ENCODE measurements around the gene DEFB114.
"Not testable (repeated sequence)": the region's sequence is repeated elsewhere in the genome, so short reads cannot be mapped to it uniquely, and the experiment has no call there.

The DEFB114 gene

GRCh38 chr6:49966334-49966733, 2.4 kb upstream of the DEFB114 start:
- no peaks in the 10 kb centered on the region for H3K9me3 ChIP-seq (ENCODE audit: low read length)
- no peaks in the 10 kb centered on the region for H3K27me3 ChIP-seq (ENCODE audit: insufficient read depth, low read length)
- H3K4me3 ChIP-seq (ENCODE audit: low read length): no peak overlapping the region
- H2AFZ ChIP-seq (ENCODE audit: low read depth, low read length): no peak overlapping the region
- H3K4me1 ChIP-seq (ENCODE audit: insufficient read depth, low read length): no peaks in the 10 kb centered on the region
- no peaks in the 10 kb centered on the region for H3K36me3 ChIP-seq (ENCODE audit: insufficient read depth, low read length)

DNA sequence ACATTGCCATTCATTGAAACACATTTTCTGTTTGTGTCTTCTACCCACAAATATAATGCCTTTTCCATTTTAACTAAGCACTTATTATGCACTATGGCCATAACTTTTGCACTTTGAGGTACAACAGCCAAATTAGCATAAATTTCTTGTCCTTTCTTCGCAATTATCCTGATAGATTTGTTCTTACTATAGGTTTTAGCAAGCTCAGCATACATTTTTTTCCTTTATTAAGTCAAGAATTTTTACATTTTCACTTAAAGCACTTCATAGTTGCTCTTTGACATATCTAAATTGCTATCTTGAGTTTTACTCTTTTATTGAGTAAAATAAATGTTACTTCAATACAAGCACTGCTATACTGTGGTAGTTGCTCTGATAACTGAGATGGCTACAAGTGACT, 5.8 kb downstream of the DEFB114 start:
- H3K4me3 ChIP-seq (ENCODE audit: low read length): no peak overlapping the region
- H3K36me3 ChIP-seq (ENCODE audit: insufficient read depth, low read length): no peaks in the 10 kb centered on the region
- H3K27me3 ChIP-seq (ENCODE audit: insufficient read depth, low read length): no peaks in the 10 kb centered on the region
- H3K4me1 ChIP-seq (ENCODE audit: insufficient read depth, low read length): no peaks in the 10 kb centered on the region
- H3K9me3 ChIP-seq (ENCODE audit: low read length): no peaks in the 10 kb centered on the region
- H2AFZ ChIP-seq (ENCODE audit: low read depth, low read length): no peak overlapping the region

GRCh38 chr6:49955847-49956246, 8.1 kb downstream of the DEFB114 start:
- no peak overlapping the region for H3K4me3 ChIP-seq (ENCODE audit: low read length)
- H3K36me3 ChIP-seq (ENCODE audit: insufficient read depth, low read length): no peaks in the 10 kb centered on the region
- H3K9me3 ChIP-seq (ENCODE audit: low read length): no peaks in the 10 kb centered on the region
- H3K4me1 ChIP-seq (ENCODE audit: insufficient read depth, low read length): no peaks in the 10 kb centered on the region
- no peak overlapping the region for H2AFZ ChIP-seq (ENCODE audit: low read depth, low read length)
- H3K27me3 ChIP-seq (ENCODE audit: insufficient read depth, low read length): no peaks in the 10 kb centered on the region

DNA sequence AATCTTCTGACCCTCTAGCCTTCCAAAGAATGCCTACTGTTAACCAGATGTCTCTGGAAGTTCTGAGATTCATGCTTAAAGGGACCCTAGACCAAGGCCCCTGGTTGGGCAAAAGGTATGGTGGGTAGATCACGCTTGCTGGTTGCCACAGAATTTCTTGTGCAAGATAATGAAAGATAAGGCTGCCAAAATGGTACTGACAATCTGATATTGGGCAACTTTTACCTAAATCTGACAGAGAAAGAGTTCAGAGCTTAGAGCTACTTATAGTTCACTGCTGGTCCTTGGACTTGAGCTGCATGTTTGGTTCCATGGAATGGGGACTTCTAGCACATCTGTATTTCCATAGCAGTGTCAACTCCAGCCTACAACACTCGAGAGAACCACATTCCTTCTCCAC, 12.0 kb downstream of the DEFB114 start:
- no peaks in the 10 kb centered on the region for H3K9me3 ChIP-seq (ENCODE audit: low read length)
- no peaks in the 10 kb centered on the region for H3K4me1 ChIP-seq (ENCODE audit: insufficient read depth, low read length)
- no peak overlapping the region for H3K4me3 ChIP-seq (ENCODE audit: low read length)
- no peaks in the 10 kb centered on the region for H3K27me3 ChIP-seq (ENCODE audit: insufficient read depth, low read length)
- H3K36me3 ChIP-seq (ENCODE audit: insufficient read depth, low read length): no peaks in the 10 kb centered on the region
- H2AFZ ChIP-seq (ENCODE audit: low read depth, low read length): no peak overlapping the region

DNA sequence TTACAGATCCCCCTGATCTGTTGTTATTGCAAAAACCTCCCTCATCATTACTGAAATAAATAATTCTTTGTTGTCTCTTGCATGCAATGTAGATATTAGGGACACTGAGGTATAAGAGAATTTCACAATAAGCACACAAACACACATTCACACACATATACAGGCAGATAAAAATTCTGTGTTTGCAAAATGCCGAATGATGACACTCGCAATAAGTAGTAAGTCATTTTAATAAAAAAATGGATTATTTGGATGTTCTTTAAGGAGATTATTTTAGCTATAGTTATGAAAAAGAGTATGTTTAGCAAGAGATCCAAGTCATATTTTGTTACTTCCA, 13.6 kb downstream of the DEFB114 start:
- no peaks in the 10 kb centered on the region for H3K36me3 ChIP-seq (ENCODE audit: insufficient read depth, low read length)
- H3K9me3 ChIP-seq (ENCODE audit: low read length): no peaks in the 10 kb centered on the region
- no peaks in the 10 kb centered on the region for H3K27me3 ChIP-seq (ENCODE audit: insufficient read depth, low read length)
- no peaks in the 10 kb centered on the region for H3K4me1 ChIP-seq (ENCODE audit: insufficient read depth, low read length)
- no peak overlapping the region for H3K4me3 ChIP-seq (ENCODE audit: low read length)
- H2AFZ ChIP-seq (ENCODE audit: low read depth, low read length): no peak overlapping the region

- Histone ChIP-seq H3K36me3 (ENCODE audit: insufficient read depth, low read length) (no peaks in the 10 kb centered on the region), H3K4me1 (ENCODE audit: insufficient read depth, low read length) (no peaks in the 10 kb centered on the region), H3K4me3 (ENCODE audit: low read length) (no peak overlapping the region), H3K27me3 (ENCODE audit: insufficient read depth, low read length) (no peaks in the 10 kb centered on the region), H2AFZ (ENCODE audit: low read depth, low read length) (no peak overlapping the region), H3K9me3 (ENCODE audit: low read length) (no peaks in the 10 kb centered on the region)
Measured at GRCh38 chr6:49949062-49949461, 14.9 kb downstream of the DEFB114 start.

- no peaks in the 10 kb centered on the region for H3K4me1 ChIP-seq (ENCODE audit: insufficient read depth, low read length)
- H2AFZ ChIP-seq (ENCODE audit: low read depth, low read length): no peak overlapping the region
- H3K9me3 ChIP-seq (ENCODE audit: low read length): no peaks in the 10 kb centered on the region
- H3K27me3 ChIP-seq (ENCODE audit: insufficient read depth, low read length): no peaks in the 10 kb centered on the region
- no peaks in the 10 kb centered on the region for H3K36me3 ChIP-seq (ENCODE audit: insufficient read depth, low read length)
- H3K4me3 ChIP-seq (ENCODE audit: low read length): no peak overlapping the region
Measured at GRCh38 chr6:49946835-49947234, 17.1 kb downstream of the DEFB114 start.

DNA sequence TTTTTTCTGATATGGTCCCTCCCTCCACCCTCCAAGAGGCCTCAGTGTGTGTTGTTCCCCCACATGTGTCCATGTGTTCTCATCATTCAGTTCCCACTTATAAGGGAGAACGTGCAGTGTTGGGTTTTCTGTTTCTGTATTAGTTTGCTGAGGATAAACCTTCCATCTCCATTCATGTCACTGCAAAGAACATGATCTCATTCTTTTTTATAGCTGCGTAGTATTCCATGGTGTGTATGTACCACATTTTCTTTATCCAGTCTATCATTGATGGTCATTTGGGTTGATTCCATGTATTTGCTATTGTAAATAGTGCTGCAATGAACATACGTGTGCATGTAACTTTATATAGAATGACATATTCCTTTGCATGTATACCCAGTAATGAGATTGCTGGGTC, 19.9 kb downstream of the DEFB114 start:
- not testable (repeated sequence) for H3K4me1 ChIP-seq (ENCODE audit: insufficient read depth, low read length); H2AFZ ChIP-seq (ENCODE audit: low read depth, low read length); H3K36me3 ChIP-seq (ENCODE audit: insufficient read depth, low read length); H3K9me3 ChIP-seq (ENCODE audit: low read length); H3K4me3 ChIP-seq (ENCODE audit: low read length); H3K27me3 ChIP-seq (ENCODE audit: insufficient read depth, low read length)

- H3K27me3 ChIP-seq (ENCODE audit: insufficient read depth, low read length): no peaks in the 10 kb centered on the region
- no peak overlapping the region for H3K4me3 ChIP-seq (ENCODE audit: low read length)
- no peaks in the 10 kb centered on the region for H3K36me3 ChIP-seq (ENCODE audit: insufficient read depth, low read length)
- no peaks in the 10 kb centered on the region for H3K4me1 ChIP-seq (ENCODE audit: insufficient read depth, low read length)
- no peak overlapping the region for H2AFZ ChIP-seq (ENCODE audit: low read depth, low read length)
- H3K9me3 ChIP-seq (ENCODE audit: low read length): no peaks in the 10 kb centered on the region
Measured at GRCh38 chr6:49939993-49940498, 23.9 kb downstream of the DEFB114 start.

DNA sequence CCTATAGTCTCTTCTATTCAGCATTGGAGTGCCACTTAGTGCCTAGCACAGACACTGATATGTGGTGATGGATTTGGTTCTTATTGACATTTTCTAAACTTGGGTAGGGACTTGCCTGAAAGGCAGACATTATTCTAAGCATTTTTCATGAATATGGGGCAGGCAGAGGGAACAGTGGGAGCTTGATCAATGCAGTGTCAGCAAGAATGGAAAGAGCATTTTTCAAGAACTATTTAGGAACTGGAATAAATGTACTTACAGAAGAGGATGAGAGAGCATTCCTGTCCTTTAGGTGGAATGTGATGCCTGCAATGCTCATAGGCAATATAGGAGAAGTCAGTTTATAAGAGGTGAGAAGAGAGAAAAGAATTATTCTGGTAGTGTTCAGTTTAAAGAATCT, 26.2 kb downstream of the DEFB114 start:
- H2AFZ ChIP-seq (ENCODE audit: low read depth, low read length): no peak overlapping the region
- H3K4me3 ChIP-seq (ENCODE audit: low read length): no peak overlapping the region
- H3K4me1 ChIP-seq (ENCODE audit: insufficient read depth, low read length): no peaks in the 10 kb centered on the region
- no peaks in the 10 kb centered on the region for H3K9me3 ChIP-seq (ENCODE audit: low read length)
- H3K36me3 ChIP-seq (ENCODE audit: insufficient read depth, low read length): no peaks in the 10 kb centered on the region
- H3K27me3 ChIP-seq (ENCODE audit: insufficient read depth, low read length): no peaks in the 10 kb centered on the region

- Histone ChIP-seq H2AFZ (ENCODE audit: low read depth, low read length) (no peak overlapping the region), H3K4me3 (ENCODE audit: low read length) (no peak overlapping the region), H3K4me1 (ENCODE audit: insufficient read depth, low read length) (no peaks in the 10 kb centered on the region), H3K36me3 (ENCODE audit: insufficient read depth, low read length) (no peaks in the 10 kb centered on the region), H3K9me3 (ENCODE audit: low read length) (no peaks in the 10 kb centered on the region), H3K27me3 (ENCODE audit: insufficient read depth, low read length) (no peaks in the 10 kb centered on the region)
Measured at GRCh38 chr6:49937017-49937416, 26.9 kb downstream of the DEFB114 start.

- Histone ChIP-seq H3K36me3 (ENCODE audit: insufficient read depth, low read length) (no peaks in the 10 kb centered on the region), H3K9me3 (ENCODE audit: low read length) (no peaks in the 10 kb centered on the region), H3K27me3 (ENCODE audit: insufficient read depth, low read length) (no peaks in the 10 kb centered on the region), H2AFZ (ENCODE audit: low read depth, low read length) (no peak overlapping the region), H3K4me1 (ENCODE audit: insufficient read depth, low read length) (no peaks in the 10 kb centered on the region), H3K4me3 (ENCODE audit: low read length) (no peak overlapping the region)
Measured at GRCh38 chr6:49935387-49935786, 28.6 kb downstream of the DEFB114 start.

DNA sequence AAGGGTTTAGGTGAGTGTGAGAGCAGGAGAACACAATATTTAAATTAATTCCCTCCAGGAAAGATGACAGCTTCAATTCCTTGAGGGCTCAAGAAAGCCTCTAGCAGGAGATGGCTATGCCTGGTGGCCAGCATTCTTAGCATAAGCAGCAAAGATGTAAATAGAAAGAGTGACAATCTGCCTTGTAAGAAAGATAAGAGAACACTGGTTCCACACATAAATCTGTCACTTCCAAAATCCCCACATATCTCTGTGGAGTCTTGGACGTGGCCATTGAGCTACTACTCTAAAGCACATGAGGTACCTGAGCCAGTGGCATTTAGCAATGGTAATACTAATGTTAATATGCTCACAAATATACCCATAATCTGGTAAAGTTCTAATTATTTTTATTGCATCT, 29.2 kb downstream of the DEFB114 start:
- Histone ChIP-seq H3K27me3 (ENCODE audit: insufficient read depth, low read length) (no peaks in the 10 kb centered on the region), H2AFZ (ENCODE audit: low read depth, low read length) (no peak overlapping the region)

DNA sequence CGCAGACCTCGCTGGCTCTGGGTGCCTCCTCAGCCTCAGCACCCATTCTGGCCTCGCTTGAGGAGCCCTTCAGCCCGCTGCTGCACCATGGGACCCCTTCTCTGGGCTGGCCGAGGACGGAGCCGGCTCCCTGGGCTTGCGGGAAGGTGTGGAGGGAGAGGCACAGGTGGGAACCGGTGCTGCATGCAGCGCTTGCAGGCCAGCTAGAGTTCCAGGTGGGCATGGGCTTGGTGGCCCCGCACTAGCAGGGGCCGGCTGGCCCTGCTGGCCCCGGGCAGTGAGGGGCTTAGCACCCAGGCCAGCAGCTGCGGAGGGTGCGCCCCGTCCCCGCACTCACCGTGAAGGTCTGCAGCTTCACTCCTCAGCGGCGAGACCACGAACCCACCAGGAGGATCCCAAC, 30.4 kb downstream of the DEFB114 start:
- Histone ChIP-seq H2AFZ (ENCODE audit: low read depth, low read length) (no peak overlapping the region), H3K9me3 (ENCODE audit: low read length) (no peaks in the 10 kb centered on the region), H3K4me3 (ENCODE audit: low read length) (no peak overlapping the region), H3K27me3 (ENCODE audit: insufficient read depth, low read length) (no peaks in the 10 kb centered on the region), H3K4me1 (ENCODE audit: insufficient read depth, low read length) (no peaks in the 10 kb centered on the region), H3K36me3 (ENCODE audit: insufficient read depth, low read length) (no peaks in the 10 kb centered on the region)

More for the DNA sequence above, 29.2 kb downstream of the DEFB114 start:
- no peaks in the 10 kb centered on the region for H3K4me1 ChIP-seq (ENCODE audit: insufficient read depth, low read length)
- no peaks in the 10 kb centered on the region for H3K9me3 ChIP-seq (ENCODE audit: low read length)
- no peaks in the 10 kb centered on the region for H3K36me3 ChIP-seq (ENCODE audit: insufficient read depth, low read length)
- no peak overlapping the region for H3K4me3 ChIP-seq (ENCODE audit: low read length)
